Colonic mucosa (tissue), 4 donors: Measurements from ENCODE around the gene CLIC1. TPM values are rescaled to one million over a fixed set of nuclear protein-coding genes. Genes with fewer than 3 reads are reported as not detected.

Source experiments
- DNase-seq: peaks from one replicate; pipeline ENCODE4 v3.0.0-alpha.2; 2020
- H3K27ac ChIP-seq: fragments of 200-600 bp; one replicate; pipeline ENCODE4 v1.8.0; 2021
- H3K27me3 ChIP-seq: fragments of 200-600 bp; one replicate; pipeline ENCODE4 v1.8.0; 2021
- H3K36me3 ChIP-seq: fragments of 200-600 bp; one replicate; pipeline ENCODE4 v1.8.0; 2021
- H3K4me1 ChIP-seq: fragments of 200-600 bp; one replicate; pipeline ENCODE4 v1.8.0; 2021; ENCODE audit warnings: mild to moderate bottlenecking
- H3K4me3 ChIP-seq: fragments of 200-600 bp; one replicate; pipeline ENCODE4 v1.8.0; 2021
- H3K9ac ChIP-seq, 2 donors: one replicate each; pipeline ENCODE4 v1.7.0; 2013; ENCODE audit warnings: control low read depth in 2 of 2, low read depth in 2 of 2, low read length in 2 of 2
- H3K9me3 ChIP-seq: fragments of 200-600 bp; one replicate; pipeline ENCODE4 v1.8.0; 2021
- intact Hi-C: fragments of 100-400 bp; cut with DNase I; formaldehyde crosslinking; loops from one replicate; pipeline ENCODE4 v1.14.1; 2022
- total RNA-seq, 2 donors: library from RNA; stranded (reverse); fragmentation: NEBNext Ultra II Directional in 1 of 2; extraction: Animal tissue kit (Norgen Biotek cat#: 25700) in 1 of 2; gene quantifications; one replicate each; pipeline ENCODE4 v1.2.1, GENCODE V29; 2021
- TF ChIP-seq, protein P1 (sequence below): fragments of 200-600 bp; IDR thresholded peaks from one replicate; pipeline ENCODE4 v1.8.0; 2022; ENCODE audit warnings: antibody characterized with exemption, mild to moderate bottlenecking
- donor health status: healthy.
- donor health status: DM: no; HTN: no; CAD: no.
- donor health status: DM: no; HTN: no; CAD: no.

Gene CLIC1
- total RNA-seq, 2 donors from 2014 or later: 622 to 646 TPM

DNA sequence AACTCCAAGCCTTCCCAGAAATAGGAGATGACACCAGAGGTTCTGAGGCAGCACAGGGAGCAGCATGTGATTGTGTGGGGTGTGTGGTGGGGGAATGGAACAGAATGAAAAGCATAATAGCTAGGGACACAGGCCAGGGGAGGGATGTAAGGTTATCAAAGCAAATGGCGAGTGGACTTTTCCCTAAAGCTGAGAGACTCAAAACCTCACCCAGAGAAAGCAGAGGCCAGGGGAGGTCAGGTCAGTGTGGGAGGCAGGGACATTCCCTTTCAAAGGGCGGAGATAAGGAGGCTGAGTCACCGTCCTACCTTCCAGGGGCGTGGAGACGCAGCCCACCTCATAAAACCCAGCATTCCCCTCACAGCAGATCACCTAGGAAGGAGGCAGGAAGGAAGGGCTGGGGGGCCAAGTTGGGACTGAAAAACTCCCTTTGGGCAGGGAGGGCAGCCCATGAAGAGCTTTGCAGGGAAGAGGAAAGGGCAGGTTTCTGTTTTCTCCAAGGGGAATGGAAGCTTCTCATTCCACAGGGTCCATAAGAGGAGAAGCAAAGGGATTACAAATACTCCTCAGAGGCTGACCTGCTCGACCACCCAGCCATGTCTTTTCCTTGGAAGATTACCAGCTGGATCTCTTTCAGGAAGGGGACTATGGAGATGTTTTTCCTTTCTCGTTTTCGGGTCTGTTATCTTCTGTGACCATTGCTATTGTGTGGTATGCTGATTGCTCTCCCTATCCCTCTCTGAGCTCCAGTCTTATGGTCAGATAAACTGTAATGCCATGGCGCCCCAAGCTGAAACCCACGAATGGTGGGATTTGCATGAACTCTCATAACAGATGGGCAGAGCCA lies 45.9 kb downstream of the CLIC1 start:
- DNase-seq: peak; percentile 55
- Histone ChIP-seq H3K4me1 (no peaks in the 10 kb centered on the region), H3K27me3 (no peaks in the 10 kb centered on the region), H3K9ac (no peak overlapping the region), H3K36me3 (peaks cover 10% of the 10 kb centered on the region), H3K9me3 (no peaks in the 10 kb centered on the region), H3K27ac (peak overlapping the region; percentile 36), H3K4me3 (no peak overlapping the region)
- intact Hi-C loops: no loop called here
- TF ChIP-seq, protein P1, sequence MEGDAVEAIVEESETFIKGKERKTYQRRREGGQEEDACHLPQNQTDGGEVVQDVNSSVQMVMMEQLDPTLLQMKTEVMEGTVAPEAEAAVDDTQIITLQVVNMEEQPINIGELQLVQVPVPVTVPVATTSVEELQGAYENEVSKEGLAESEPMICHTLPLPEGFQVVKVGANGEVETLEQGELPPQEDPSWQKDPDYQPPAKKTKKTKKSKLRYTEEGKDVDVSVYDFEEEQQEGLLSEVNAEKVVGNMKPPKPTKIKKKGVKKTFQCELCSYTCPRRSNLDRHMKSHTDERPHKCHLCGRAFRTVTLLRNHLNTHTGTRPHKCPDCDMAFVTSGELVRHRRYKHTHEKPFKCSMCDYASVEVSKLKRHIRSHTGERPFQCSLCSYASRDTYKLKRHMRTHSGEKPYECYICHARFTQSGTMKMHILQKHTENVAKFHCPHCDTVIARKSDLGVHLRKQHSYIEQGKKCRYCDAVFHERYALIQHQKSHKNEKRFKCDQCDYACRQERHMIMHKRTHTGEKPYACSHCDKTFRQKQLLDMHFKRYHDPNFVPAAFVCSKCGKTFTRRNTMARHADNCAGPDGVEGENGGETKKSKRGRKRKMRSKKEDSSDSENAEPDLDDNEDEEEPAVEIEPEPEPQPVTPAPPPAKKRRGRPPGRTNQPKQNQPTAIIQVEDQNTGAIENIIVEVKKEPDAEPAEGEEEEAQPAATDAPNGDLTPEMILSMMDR: no peak

DNA sequence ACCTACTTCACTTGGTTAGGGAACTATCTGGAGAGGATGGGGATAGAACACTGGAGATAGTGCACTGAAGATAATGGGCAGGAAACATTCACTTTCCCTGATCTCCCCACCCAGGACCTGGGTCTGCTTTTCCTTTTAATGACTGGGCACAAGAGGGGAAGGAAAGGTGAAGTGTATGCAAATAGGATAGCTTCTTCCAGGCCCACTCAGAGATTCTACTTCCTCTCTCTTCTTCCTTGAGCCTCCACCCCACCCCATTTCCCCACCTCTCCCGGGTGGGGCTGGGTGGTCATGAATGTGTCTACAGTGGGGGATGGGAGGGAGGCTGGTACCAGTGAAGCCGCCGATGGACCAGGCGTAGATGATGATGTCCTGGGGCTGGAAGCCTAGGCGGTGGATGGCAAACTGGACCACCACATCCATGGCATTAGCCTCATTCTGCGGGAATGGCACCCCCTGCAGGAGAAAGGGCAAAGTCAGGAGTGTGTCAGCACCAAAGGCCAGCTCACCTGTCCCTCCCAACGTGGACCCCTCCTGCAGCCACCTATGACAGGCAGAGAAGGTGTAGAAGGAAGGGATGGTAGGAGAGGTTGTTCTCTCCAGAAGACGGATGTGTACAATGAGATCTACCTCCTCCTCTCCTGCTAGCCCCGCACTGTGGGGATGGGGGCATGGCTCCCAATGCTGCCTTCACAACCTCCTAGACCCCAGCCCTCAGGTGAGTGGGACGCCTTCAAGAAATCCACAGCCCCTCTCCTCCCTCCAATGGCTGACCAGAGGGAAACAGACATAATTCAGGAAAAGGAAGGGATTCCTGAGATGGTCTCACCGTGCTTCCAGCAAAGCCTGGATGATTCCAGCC lies 46.9 kb downstream of the CLIC1 start:
- Histone ChIP-seq H3K9ac (no peak overlapping the region), H3K36me3 (peaks cover 10% of the 10 kb centered on the region)
- no peak for DNase-seq

DNA sequence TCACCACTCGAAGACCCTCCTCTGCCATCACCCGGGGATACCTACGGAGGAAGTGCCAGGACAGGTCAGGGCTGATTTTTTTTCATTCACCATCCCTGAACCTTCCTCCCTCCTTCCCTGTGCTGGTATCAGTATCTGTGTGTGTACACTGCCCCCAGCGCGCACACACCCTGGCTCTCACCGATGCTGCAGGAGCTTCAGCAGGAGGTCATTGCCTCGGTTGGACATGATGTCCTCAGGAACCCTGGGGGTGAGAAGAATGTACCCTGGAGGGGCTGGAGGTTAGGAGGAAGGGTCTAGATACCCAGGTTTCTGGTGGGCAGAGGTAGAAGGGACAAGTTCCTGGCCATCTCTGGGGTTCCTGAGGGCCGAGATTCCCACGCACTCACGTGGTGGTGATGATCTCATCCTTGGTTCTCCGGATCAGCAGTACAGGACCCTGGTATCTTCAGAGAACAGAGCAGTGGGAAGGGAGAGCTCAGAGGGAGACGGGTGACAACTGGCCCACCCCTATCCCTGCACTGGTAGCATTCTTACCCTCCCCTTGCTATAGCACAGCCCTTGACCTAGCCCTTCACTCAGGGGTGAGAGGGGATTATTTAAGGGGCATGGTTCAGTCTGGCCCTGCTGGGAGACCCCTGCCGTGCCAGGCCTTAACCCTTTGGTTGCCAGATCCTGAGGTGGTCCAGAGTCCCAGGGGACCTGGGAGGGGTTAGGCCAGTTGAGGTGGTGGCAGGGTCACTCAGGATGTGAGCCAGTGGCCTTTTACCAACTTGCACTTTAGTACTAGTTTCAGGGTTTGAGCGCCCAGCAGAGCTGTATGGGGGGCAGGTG lies 48.3 kb downstream of the CLIC1 start:
- TF ChIP-seq, protein P1: no peak
- Histone ChIP-seq H3K27me3 (no peaks in the 10 kb centered on the region), H3K36me3 (peaks cover 10% of the 10 kb centered on the region), H3K27ac (no peak overlapping the region), H3K4me3 (no peak overlapping the region), H3K9ac (no peak overlapping the region), H3K4me1 (no peaks in the 10 kb centered on the region), H3K9me3 (no peaks in the 10 kb centered on the region)
- DNase-seq: no peak
- intact Hi-C loops: no loop called here

More for the DNA sequence above, 46.9 kb downstream of the CLIC1 start:
- Histone ChIP-seq H3K9me3 (no peaks in the 10 kb centered on the region), H3K4me3 (no peak overlapping the region), H3K4me1 (no peaks in the 10 kb centered on the region), H3K27ac (peak overlapping the region; percentile 36), H3K27me3 (no peaks in the 10 kb centered on the region)
- TF ChIP-seq, protein P1: peak; percentile 25
- intact Hi-C loops: no loop called here

DNA sequence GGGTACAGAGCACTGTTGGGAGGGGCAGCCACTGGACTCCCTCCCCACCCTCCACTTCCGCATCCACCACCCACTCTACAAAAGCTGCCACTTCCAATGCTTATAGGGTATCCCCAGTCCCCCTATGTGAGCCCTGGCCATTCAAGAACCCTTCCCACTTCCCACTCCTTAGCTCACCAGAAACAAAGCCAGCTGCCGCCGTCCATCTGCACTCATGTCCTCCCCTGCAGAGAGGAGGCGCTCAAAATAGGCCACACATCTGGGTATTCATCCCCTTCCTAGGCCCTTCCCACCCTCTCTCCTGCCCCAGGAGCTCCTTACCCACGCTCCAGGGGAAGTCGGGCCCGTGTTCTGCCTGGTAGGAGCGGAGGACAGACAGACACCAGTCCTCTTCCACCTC lies 49.0 kb downstream of the CLIC1 start:
- no peak overlapping the region for H3K27ac ChIP-seq
- H3K36me3 ChIP-seq: peaks cover 10% of the 10 kb centered on the region
- intact Hi-C loops: no loop called here
- no peak overlapping the region for H3K9ac ChIP-seq
- no peaks in the 10 kb centered on the region for H3K4me1 ChIP-seq
- H3K9me3 ChIP-seq: no peaks in the 10 kb centered on the region
- TF ChIP-seq, protein P1: no peak
- no peak overlapping the region for H3K4me3 ChIP-seq
- DNase-seq: no peak
- no peaks in the 10 kb centered on the region for H3K27me3 ChIP-seq

DNA sequence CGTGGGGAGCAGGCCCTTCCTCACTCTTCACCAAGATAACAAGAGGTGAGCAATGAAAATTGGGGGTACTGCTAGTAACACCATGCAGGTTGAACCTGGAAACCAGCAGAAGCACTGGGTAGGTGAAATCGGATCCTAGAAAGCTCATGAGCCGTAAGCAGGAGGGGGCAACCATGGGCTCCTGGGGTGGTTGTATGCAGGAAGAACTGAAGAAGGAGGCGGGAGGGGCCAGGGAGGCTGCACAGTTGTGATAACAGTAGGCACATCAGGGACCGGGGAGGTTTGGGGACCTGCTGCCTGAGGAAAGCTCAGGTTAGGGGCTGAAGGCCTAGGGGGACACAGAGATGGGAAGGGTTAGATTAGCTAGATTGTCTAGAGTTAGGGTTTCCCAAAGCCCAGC lies 49.8 kb downstream of the CLIC1 start:
- peaks cover 10% of the 10 kb centered on the region for H3K36me3 ChIP-seq
- no peaks in the 10 kb centered on the region for H3K9me3 ChIP-seq
- no peaks in the 10 kb centered on the region for H3K4me1 ChIP-seq
- H3K4me3 ChIP-seq: no peak overlapping the region
- no peak for DNase-seq
- H3K27me3 ChIP-seq: no peaks in the 10 kb centered on the region
- no peak overlapping the region for H3K9ac ChIP-seq
- TF ChIP-seq, protein P1: no peak
- intact Hi-C loops: no loop called here
- H3K27ac ChIP-seq: no peak overlapping the region
